Kidney epithelial cell (primary cell): ENCODE results near the gene GPC6. TPM values are rescaled to one million over a fixed set of nuclear protein-coding genes. Genes with fewer than 3 reads are reported as not detected.
"Not testable (repeated sequence)": the region's sequence is repeated elsewhere in the genome, so short reads cannot be mapped to it uniquely, and the experiment has no call there.

Experiments
- DNase-seq: peaks from one replicate; pipeline ENCODE4 v3.0.0-alpha.2; 2010; ENCODE audit warnings: low read depth
- H3K27me3 ChIP-seq: 2 replicates; pipeline ENCODE4 v1.6.0; 2011; ENCODE audit warnings: low read length; ENCODE audit not compliant: control insufficient read depth, insufficient read depth
- H3K36me3 ChIP-seq: 2 replicates; pipeline ENCODE4 v1.5.1; 2011; ENCODE audit warnings: low read length; ENCODE audit not compliant: control insufficient read depth, insufficient read depth
- H3K4me3 ChIP-seq: 2 replicates; pipeline ENCODE4 v1.5.1; 2011; ENCODE audit warnings: low read depth, mild to moderate bottlenecking, control low read depth, low read length
- CTCF ChIP-seq: IDR thresholded peaks from 2 replicates; pipeline ENCODE4 v1.5.1; 2011; ENCODE audit warnings: mild to moderate bottlenecking, moderate library complexity, low read length, control low read depth, inconsistent platforms; ENCODE audit not compliant: insufficient read depth, poor library complexity, severe bottlenecking
- total RNA-seq: library from RNA; depleted of rRNA; stranded (reverse); fragments of >200 nt; gene quantifications from 2 replicates; pipeline ENCODE4 v1.2.3, GENCODE V29; 2015

Gene GPC6
- total RNA-seq, 1 donor from 2014 or later, result 62.7 TPM

- no peak for TF ChIP-seq CTCF
Observed at GRCh38 chr13:93199856-93200255, 26.8 kb upstream of the GPC6 start.

DNA sequence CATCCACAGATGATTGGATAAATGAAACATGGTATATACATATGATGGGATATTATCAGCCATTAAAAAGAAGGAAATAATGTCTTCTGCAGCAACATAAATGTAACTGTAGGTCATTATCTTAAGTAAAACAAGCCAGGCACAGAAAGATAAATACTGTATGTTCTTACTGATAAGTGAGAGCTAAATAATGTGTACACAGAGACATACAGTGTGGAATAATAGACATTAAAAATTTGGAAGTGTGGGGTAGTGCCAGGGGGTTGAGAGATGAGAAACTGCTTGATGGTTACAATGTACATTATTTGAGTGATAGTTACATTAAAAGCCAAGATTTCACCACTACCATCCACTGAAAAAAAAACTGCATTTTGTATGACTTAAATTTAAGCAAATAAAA is 26.0 kb upstream of the GPC6 start:
- TF ChIP-seq CTCF, result no peak
- H3K36me3 ChIP-seq, result no peaks in the 10 kb centered on the region

More at GRCh38 chr13:93199856-93200255, 26.8 kb upstream of the GPC6 start:
- Histone ChIP-seq H3K4me3 (no peak overlapping the region), H3K36me3 (no peaks in the 10 kb centered on the region), H3K27me3 (no peaks in the 10 kb centered on the region)
- no peak for DNase-seq

DNA sequence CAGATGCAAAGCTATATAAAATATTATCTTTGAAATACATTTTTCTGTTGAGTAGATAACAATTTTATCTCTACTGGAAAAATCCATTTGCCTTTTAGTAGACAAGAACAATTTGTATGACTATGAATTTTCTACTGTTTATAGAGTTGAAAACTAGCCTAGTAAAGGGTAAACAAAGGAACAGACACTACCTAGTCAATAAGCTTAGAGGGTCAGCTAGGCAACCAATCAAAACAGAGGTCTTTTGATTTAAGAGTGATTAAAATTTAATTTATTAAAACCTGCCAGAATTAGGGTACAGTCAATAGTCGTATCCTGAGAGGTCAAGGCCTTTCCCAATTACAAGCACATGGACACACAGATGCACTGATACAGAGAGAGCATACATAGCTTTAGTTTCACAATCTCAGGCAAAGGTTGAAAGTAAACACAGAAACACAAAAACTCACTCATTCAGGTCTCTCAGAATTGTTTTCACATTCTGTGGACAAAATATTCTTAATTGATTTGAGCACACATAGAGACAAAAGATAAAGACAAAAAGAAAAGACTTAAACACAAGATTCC is 24.5 kb upstream of the GPC6 start:
- DNase-seq, result no peak
- TF ChIP-seq CTCF, result no peak
- H3K36me3 ChIP-seq, result no peaks in the 10 kb centered on the region
- H3K27me3 ChIP-seq, result no peaks in the 10 kb centered on the region
- H3K4me3 ChIP-seq, result no peak overlapping the region

More for the DNA sequence above, 26.0 kb upstream of the GPC6 start:
- DNase-seq, result no peak
- H3K4me3 ChIP-seq, result no peak overlapping the region
- H3K27me3 ChIP-seq, result no peaks in the 10 kb centered on the region

GRCh38 chr13:93206778-93207392 is 19.7 kb upstream of the GPC6 start:
- not testable (repeated sequence) for H3K27me3 ChIP-seq, DNase-seq, H3K36me3 ChIP-seq, H3K4me3 ChIP-seq

DNA sequence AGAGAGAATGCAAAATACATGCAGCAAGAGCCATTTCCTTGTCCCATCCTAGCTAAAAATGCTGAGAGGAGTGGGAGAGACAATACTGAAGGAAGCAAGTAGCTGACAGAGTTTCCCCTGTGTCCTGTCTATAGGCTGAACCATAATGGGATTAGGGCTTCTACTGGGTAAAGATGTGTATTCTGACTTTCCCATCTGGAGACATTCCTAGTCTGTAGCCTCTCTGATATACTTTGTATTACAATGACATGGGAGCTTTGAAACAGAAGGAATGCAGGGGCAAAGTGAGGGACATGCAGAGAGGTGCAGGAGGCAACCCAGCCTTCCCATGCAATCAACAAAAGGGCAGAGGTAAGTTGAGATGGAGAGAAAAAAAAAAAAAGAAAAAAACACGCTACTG is 10.5 kb upstream of the GPC6 start:
- Histone ChIP-seq H3K4me3 (no peak overlapping the region), H3K36me3 (no peaks in the 10 kb centered on the region), H3K27me3 (no peaks in the 10 kb centered on the region)
- no peak for DNase-seq
- TF ChIP-seq CTCF, result no peak

GRCh38 chr13:93217721-93218261 is 8.8 kb upstream of the GPC6 start:
- DNase-seq, result no peak
- no peak overlapping the region for H3K4me3 ChIP-seq
- no peaks in the 10 kb centered on the region for H3K27me3 ChIP-seq
- no peaks in the 10 kb centered on the region for H3K36me3 ChIP-seq
- no peak for TF ChIP-seq CTCF
